NCI-H2081 (cell line): Measurements from ENCODE around the gene MARCHF6.
"Not testable (repeated sequence)": the region's sequence is repeated elsewhere in the genome, so short reads cannot be mapped to it uniquely, and the experiment has no call there.

Experiments used
- DNase-seq, 2 experiments: peaks; one replicate each; lab custom pipeline; 2025; lab: John Stamatoyannopoulos, UW

MARCHF6 gene

GRCh38 chr5:10376544-10376943 lies 23.0 kb downstream of the MARCHF6 start:
- DNase-seq: no peak

GRCh38 chr5:10377081-10377480 lies 23.6 kb downstream of the MARCHF6 start:
- DNase-seq: no peak

GRCh38 chr5:10381803-10382202 lies 28.3 kb downstream of the MARCHF6 start:
- DNase-seq: no peak

- DNase-seq: no peak
Measured at GRCh38 chr5:10384483-10384882, 31.0 kb downstream of the MARCHF6 start.

GRCh38 chr5:10387690-10388089 lies 34.2 kb downstream of the MARCHF6 start:
- no peak for DNase-seq

GRCh38 chr5:10391130-10391529 lies 37.6 kb downstream of the MARCHF6 start:
- no peak for DNase-seq

GRCh38 chr5:10392567-10393328 lies 39.3 kb downstream of the MARCHF6 start:
- DNase-seq: not testable (repeated sequence)

- no peak for DNase-seq
Measured at GRCh38 chr5:10393491-10393890, 40.0 kb downstream of the MARCHF6 start.

GRCh38 chr5:10396552-10396951 lies 43.1 kb downstream of the MARCHF6 start:
- no peak for DNase-seq

- no peak for DNase-seq
Measured at GRCh38 chr5:10399839-10400238, 46.3 kb downstream of the MARCHF6 start.

- no peak for DNase-seq
Measured at GRCh38 chr5:10400411-10400810, 46.9 kb downstream of the MARCHF6 start.

GRCh38 chr5:10400831-10401230 lies 47.3 kb downstream of the MARCHF6 start:
- DNase-seq: no peak

- no peak for DNase-seq
Measured at GRCh38 chr5:10401498-10401897, 48.0 kb downstream of the MARCHF6 start.
